IgD-negative memory B cell (primary cell): ENCODE measurements around the gene RSAD2. TPM values are rescaled to one million over a fixed set of nuclear protein-coding genes. Genes with fewer than 3 reads are reported as not detected.

Source experiments
- H3K27ac Mint-ChIP-seq, 3 donors: one replicate each; pipeline ENCODE4 v1.8.0; 2020 to 2022; ENCODE audit warnings: mild to moderate bottlenecking in 3 of 3, mixed read lengths in 3 of 3, moderate library complexity in 1 of 3
- H3K27me3 Mint-ChIP-seq: one replicate; pipeline ENCODE4 v1.8.0; 2021; ENCODE audit warnings: mixed read lengths
- H3K36me3 Mint-ChIP-seq: one replicate; pipeline ENCODE4 v1.8.0; 2020; ENCODE audit warnings: mild to moderate bottlenecking, mixed read lengths
- H3K4me1 Mint-ChIP-seq, 3 donors: one replicate each; pipeline ENCODE4 v1.8.0; 2020 to 2022; ENCODE audit warnings: mixed read lengths in 3 of 3, mild to moderate bottlenecking in 1 of 3
- H3K4me3 Mint-ChIP-seq, 4 donors: one replicate each; pipeline ENCODE4 v1.8.0; 2020 to 2022; ENCODE audit warnings: mild to moderate bottlenecking in 4 of 4, mixed read lengths in 4 of 4, moderate library complexity in 3 of 4
- H3K9me3 Mint-ChIP-seq, 3 donors: one replicate each; pipeline ENCODE4 v1.8.0; 2020 to 2021; ENCODE audit warnings: mixed read lengths in 3 of 3, mild to moderate bottlenecking in 1 of 3
- polyA plus RNA-seq: library from polyadenylated mRNA; unstranded; fragments of 300-500 nt; fragmentation: Illumina TruSeq; gene quantifications from one replicate; pipeline ENCODE4 v1.2.3, GENCODE V29; 2021

Gene RSAD2
- polyA plus RNA-seq, 1 donor from 2014 or later, result 3.3 TPM

- Mint-ChIP-seq H3K27ac (no peak overlapping the region), H3K36me3 (peaks cover 7% of the 10 kb centered on the region), H3K4me1 (peaks cover 16 to 24% (median 22%) of the 10 kb centered on the region in 3 donors), H3K27me3 (no peaks in the 10 kb centered on the region), H3K4me3 (no peak overlapping the region), H3K9me3 (peaks cover 3 to 7% (median 6%) of the 10 kb centered on the region in 3 donors)
Measured at GRCh38 chr2:6906165-6906741, 28.7 kb downstream of the RSAD2 start.

- Mint-ChIP-seq H3K36me3 (peaks cover 2% of the 10 kb centered on the region), H3K9me3 (peaks cover 0 to 2% (median 2%) of the 10 kb centered on the region in 3 donors), H3K27me3 (no peaks in the 10 kb centered on the region), H3K4me1 (peaks cover 16 to 25% (median 22%) of the 10 kb centered on the region in 3 donors), H3K4me3 (no peak overlapping the region), H3K27ac (peak overlapping the region in 1 of 3 donors; percentile 64)
Measured at GRCh38 chr2:6908291-6908690, 30.7 kb downstream of the RSAD2 start.

GRCh38 chr2:6909431-6910385 lies 32.1 kb downstream of the RSAD2 start:
- H3K4me3 Mint-ChIP-seq, result peak overlapping the region in 3 of 4 donors; percentile 0 to 61 (median 43)
- H3K36me3 Mint-ChIP-seq, result no peaks in the 10 kb centered on the region
- peaks cover 16 to 25% (median 22%) of the 10 kb centered on the region in 3 donors for H3K4me1 Mint-ChIP-seq
- no peaks in the 10 kb centered on the region for H3K27me3 Mint-ChIP-seq
- no peak overlapping the region for H3K27ac Mint-ChIP-seq
- no peaks in the 10 kb centered on the region for H3K9me3 Mint-ChIP-seq

- Mint-ChIP-seq H3K4me1 (peaks cover 20 to 25% (median 22%) of the 10 kb centered on the region in 3 donors), H3K27me3 (no peaks in the 10 kb centered on the region), H3K9me3 (no peaks in the 10 kb centered on the region), H3K36me3 (no peaks in the 10 kb centered on the region), H3K27ac (no peak overlapping the region), H3K4me3 (no peak overlapping the region)
Measured at GRCh38 chr2:6911721-6912120, 34.1 kb downstream of the RSAD2 start.

- H3K36me3 Mint-ChIP-seq, result no peaks in the 10 kb centered on the region
- no peak overlapping the region for H3K27ac Mint-ChIP-seq
- H3K4me1 Mint-ChIP-seq, result peaks cover 20 to 23% (median 22%) of the 10 kb centered on the region in 3 donors
- no peaks in the 10 kb centered on the region for H3K27me3 Mint-ChIP-seq
- no peaks in the 10 kb centered on the region for H3K9me3 Mint-ChIP-seq
- peak overlapping the region in 1 of 4 donors; percentile 27 for H3K4me3 Mint-ChIP-seq
Measured at GRCh38 chr2:6913415-6914157, 36.0 kb downstream of the RSAD2 start.

GRCh38 chr2:6914828-6915227 lies 37.3 kb downstream of the RSAD2 start:
- Mint-ChIP-seq H3K27ac (no peak overlapping the region), H3K4me1 (peaks cover 9 to 15% (median 13%) of the 10 kb centered on the region in 3 donors), H3K36me3 (no peaks in the 10 kb centered on the region), H3K27me3 (peaks cover 7% of the 10 kb centered on the region), H3K9me3 (no peaks in the 10 kb centered on the region), H3K4me3 (peak overlapping the region in 1 of 4 donors; percentile 73)

- Mint-ChIP-seq H3K27ac (no peak overlapping the region), H3K27me3 (peaks cover 7% of the 10 kb centered on the region), H3K36me3 (no peaks in the 10 kb centered on the region), H3K4me3 (peak overlapping the region in 1 of 4 donors; percentile 73), H3K9me3 (no peaks in the 10 kb centered on the region), H3K4me1 (peaks cover 4 to 11% (median 9%) of the 10 kb centered on the region in 3 donors)
Measured at GRCh38 chr2:6915399-6915798, 37.8 kb downstream of the RSAD2 start.

GRCh38 chr2:6916224-6916623 lies 38.6 kb downstream of the RSAD2 start:
- Mint-ChIP-seq H3K27ac (no peak overlapping the region), H3K4me1 (peaks cover 3 to 5% (median 4%) of the 10 kb centered on the region in 3 donors), H3K27me3 (peaks cover 7% of the 10 kb centered on the region), H3K4me3 (peak overlapping the region; percentile 21 to 73 (median 59)), H3K36me3 (no peaks in the 10 kb centered on the region), H3K9me3 (no peaks in the 10 kb centered on the region)

- H3K9me3 Mint-ChIP-seq, result no peaks in the 10 kb centered on the region
- H3K4me1 Mint-ChIP-seq, result peaks cover 3 to 7% (median 4%) of the 10 kb centered on the region in 3 donors
- H3K27ac Mint-ChIP-seq, result no peak overlapping the region
- H3K4me3 Mint-ChIP-seq, result peak overlapping the region; percentile 70 to 85 (median 72)
- no peaks in the 10 kb centered on the region for H3K36me3 Mint-ChIP-seq
- peaks cover 7% of the 10 kb centered on the region for H3K27me3 Mint-ChIP-seq
Measured at GRCh38 chr2:6916736-6917070, 39.1 kb downstream of the RSAD2 start.

GRCh38 chr2:6917071-6917760 lies 39.6 kb downstream of the RSAD2 start, which contains the start of gene RNF144A:
Gene RNF144A, plus strand, starts transcription at chr2:6917412. Its CDS starts 79,515 bp downstream, at chr2:6996927.
- H3K36me3 Mint-ChIP-seq, result no peaks in the 10 kb centered on the region
- H3K9me3 Mint-ChIP-seq, result no peaks in the 10 kb centered on the region
- peak within 1 kb of the TSS in 1 of 3 donors; percentile 57 for H3K27ac Mint-ChIP-seq
- H3K4me1 Mint-ChIP-seq, result peaks cover 3 to 7% (median 4%) of the 10 kb centered on the region in 3 donors
- H3K4me3 Mint-ChIP-seq, result peak within 1 kb of the TSS; percentile 70 to 85 (median 78)
- H3K27me3 Mint-ChIP-seq, result peaks cover 7% of the 10 kb centered on the region

- Mint-ChIP-seq H3K27ac (peak overlapping the region in 1 of 3 donors; percentile 57), H3K4me3 (peak overlapping the region in 3 of 4 donors; percentile 65 to 82 (median 72)), H3K4me1 (peaks cover 3 to 7% (median 4%) of the 10 kb centered on the region in 3 donors), H3K36me3 (no peaks in the 10 kb centered on the region), H3K27me3 (peaks cover 7% of the 10 kb centered on the region), H3K9me3 (no peaks in the 10 kb centered on the region)
Measured at GRCh38 chr2:6917761-6918421, 40.3 kb downstream of the RSAD2 start.

- Mint-ChIP-seq H3K27me3 (peaks cover 7% of the 10 kb centered on the region), H3K9me3 (no peaks in the 10 kb centered on the region), H3K4me1 (peaks cover under 1 to 10% (median 8%) of the 10 kb centered on the region in 3 donors), H3K36me3 (no peaks in the 10 kb centered on the region), H3K4me3 (peak overlapping the region in 2 of 4 donors; percentile 12 to 83), H3K27ac (peak overlapping the region in 1 of 3 donors; percentile 31)
Measured at GRCh38 chr2:6919901-6920742, 42.5 kb downstream of the RSAD2 start.

GRCh38 chr2:6920743-6921064 lies 43.1 kb downstream of the RSAD2 start:
- H3K9me3 Mint-ChIP-seq, result no peaks in the 10 kb centered on the region
- peak overlapping the region in 1 of 3 donors; percentile 31 for H3K27ac Mint-ChIP-seq
- peaks cover 0 to 10% (median 8%) of the 10 kb centered on the region in 3 donors for H3K4me1 Mint-ChIP-seq
- H3K27me3 Mint-ChIP-seq, result peaks cover 7% of the 10 kb centered on the region
- H3K4me3 Mint-ChIP-seq, result peak overlapping the region in 1 of 4 donors; percentile 43
- no peaks in the 10 kb centered on the region for H3K36me3 Mint-ChIP-seq
